GM21825 (cell line): Measurements from ENCODE around the gene HBA1.
A peak's percentile ranks its signal among the peaks of the same experiment; 100 is the strongest.
"Not testable (repeated sequence)": the region's sequence is repeated elsewhere in the genome, so short reads cannot be mapped to it uniquely, and the experiment has no call there.

Experiments
- ATAC-seq: cut with Tn5 transposase; IDR thresholded peaks from one replicate; pipeline ENCODE4 v1.9.1; 2021; ENCODE audit warnings: mild to moderate bottlenecking, moderate library complexity; ENCODE audit not compliant: unreplicated experiment

The HBA1 gene

DNA sequence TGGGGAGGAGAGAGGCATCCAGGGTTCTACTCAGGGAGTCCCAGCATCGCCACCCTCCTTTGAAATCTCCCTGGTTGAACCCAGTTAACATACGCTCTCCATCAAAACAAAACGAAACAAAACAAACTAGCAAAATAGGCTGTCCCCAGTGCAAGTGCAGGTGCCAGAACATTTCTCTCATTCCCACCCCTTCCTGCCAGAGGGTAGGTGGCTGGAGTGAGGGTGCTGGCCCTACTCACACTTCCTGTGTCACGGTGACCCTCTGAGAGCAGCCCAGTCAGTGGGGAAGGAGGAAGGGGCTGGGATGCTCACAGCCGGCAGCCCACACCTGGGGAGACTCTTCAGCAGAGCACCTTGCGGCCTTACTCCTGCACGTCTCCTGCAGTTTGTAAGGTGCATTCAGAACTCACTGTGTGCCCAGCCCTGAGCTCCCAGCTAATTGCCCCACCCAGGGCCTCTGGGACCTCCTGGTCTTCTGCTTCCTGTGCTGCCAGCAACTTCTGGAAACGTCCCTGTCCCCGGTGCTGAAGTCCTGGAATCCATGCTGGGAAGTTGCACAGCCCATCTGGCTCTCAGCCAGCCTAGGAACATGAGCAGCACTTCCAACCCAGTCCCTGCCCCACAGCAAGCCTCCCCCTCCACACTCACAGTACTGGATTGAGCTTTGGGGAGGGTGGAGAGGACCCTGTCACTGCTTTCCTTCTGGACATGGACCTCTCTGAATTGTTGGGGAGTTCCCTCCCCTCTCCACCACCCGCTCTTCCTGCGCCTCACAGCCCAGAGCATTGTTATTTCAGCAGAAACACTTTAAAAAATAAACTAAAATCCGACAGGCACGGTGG is 2.3 kb upstream of the HBA1 start:
- ATAC-seq, result not testable (repeated sequence)

DNA sequence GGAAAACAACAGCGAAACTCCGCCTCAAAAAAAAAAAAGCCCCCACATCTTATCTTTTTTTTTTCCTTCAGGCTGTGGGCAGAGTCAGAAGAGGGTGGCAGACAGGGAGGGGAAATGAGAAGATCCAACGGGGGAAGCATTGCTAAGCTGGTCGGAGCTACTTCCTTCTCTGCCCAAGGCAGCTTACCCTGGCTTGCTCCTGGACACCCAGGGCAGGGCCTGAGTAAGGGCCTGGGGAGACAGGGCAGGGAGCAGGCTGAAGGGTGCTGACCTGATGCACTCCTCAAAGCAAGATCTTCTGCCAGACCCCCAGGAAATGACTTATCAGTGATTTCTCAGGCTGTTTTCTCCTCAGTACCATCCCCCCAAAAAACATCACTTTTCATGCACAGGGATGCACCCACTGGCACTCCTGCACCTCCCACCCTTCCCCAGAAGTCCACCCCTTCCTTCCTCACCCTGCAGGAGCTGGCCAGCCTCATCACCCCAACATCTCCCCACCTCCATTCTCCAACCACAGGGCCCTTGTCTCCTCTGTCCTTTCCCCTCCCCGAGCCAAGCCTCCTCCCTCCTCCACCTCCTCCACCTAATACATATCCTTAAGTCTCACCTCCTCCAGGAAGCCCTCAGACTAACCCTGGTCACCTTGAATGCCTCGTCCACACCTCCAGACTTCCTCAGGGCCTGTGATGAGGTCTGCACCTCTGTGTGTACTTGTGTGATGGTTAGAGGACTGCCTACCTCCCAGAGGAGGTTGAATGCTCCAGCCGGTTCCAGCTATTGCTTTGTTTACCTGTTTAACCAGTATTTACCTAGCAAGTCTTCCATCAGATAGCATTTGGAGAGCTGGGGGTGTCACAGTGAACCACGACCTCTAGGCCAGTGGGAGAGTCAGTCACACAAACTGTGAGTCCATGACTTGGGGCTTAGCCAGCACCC is 1.2 kb upstream of the HBA1 start:
- ATAC-seq, result no peak

DNA sequence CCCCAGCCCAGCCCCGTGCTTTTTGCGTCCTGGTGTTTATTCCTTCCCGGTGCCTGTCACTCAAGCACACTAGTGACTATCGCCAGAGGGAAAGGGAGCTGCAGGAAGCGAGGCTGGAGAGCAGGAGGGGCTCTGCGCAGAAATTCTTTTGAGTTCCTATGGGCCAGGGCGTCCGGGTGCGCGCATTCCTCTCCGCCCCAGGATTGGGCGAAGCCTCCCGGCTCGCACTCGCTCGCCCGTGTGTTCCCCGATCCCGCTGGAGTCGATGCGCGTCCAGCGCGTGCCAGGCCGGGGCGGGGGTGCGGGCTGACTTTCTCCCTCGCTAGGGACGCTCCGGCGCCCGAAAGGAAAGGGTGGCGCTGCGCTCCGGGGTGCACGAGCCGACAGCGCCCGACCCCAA is 474 bp upstream of the HBA1 start:
- ATAC-seq, result not testable (repeated sequence)

DNA sequence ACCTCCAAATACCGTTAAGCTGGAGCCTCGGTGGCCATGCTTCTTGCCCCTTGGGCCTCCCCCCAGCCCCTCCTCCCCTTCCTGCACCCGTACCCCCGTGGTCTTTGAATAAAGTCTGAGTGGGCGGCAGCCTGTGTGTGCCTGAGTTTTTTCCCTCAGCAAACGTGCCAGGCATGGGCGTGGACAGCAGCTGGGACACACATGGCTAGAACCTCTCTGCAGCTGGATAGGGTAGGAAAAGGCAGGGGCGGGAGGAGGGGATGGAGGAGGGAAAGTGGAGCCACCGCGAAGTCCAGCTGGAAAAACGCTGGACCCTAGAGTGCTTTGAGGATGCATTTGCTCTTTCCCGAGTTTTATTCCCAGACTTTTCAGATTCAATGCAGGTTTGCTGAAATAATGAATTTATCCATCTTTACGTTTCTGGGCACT is 928 bp downstream of the HBA1 start:
- no peak for ATAC-seq

DNA sequence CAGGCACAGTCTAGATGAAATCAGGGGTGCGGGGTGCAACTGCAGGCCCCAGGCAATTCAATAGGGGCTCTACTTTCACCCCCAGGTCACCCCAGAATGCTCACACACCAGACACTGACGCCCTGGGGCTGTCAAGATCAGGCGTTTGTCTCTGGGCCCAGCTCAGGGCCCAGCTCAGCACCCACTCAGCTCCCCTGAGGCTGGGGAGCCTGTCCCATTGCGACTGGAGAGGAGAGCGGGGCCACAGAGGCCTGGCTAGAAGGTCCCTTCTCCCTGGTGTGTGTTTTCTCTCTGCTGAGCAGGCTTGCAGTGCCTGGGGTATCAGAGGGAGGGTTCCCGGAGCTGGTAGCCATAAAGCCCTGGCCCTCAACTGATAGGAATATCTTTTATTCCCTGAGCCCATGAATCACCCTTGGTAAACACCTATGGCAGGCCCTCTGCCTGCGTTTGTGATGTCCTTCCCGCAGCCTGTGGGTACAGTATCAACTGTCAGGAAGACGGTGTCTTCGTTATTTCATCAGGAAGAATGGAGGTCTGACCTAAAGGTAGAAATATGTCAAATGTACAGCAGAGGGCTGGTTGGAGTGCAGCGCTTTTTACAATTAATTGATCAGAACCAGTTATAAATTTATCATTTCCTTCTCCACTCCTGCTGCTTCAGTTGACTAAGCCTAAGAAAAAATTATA is 1.6 kb downstream of the HBA1 start:
- ATAC-seq, result no peak

DNA sequence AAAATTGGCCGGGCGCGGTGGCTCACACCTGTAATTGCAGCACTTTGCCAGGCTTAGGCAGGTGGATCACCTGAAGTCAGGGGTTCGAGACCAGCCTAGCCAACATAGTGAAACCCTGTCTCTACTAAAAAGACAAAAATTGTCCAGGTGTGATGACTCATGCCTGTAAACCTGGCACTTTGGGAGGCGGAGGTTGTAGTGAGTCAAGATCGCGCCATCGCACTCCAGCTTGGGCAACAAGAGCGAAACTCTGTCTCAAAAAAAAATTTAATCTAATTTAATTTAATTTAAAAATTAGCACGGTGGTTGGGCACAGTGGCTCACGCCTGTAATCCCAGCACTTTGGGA is 2.2 kb downstream of the HBA1 start:
- ATAC-seq, result no peak

DNA sequence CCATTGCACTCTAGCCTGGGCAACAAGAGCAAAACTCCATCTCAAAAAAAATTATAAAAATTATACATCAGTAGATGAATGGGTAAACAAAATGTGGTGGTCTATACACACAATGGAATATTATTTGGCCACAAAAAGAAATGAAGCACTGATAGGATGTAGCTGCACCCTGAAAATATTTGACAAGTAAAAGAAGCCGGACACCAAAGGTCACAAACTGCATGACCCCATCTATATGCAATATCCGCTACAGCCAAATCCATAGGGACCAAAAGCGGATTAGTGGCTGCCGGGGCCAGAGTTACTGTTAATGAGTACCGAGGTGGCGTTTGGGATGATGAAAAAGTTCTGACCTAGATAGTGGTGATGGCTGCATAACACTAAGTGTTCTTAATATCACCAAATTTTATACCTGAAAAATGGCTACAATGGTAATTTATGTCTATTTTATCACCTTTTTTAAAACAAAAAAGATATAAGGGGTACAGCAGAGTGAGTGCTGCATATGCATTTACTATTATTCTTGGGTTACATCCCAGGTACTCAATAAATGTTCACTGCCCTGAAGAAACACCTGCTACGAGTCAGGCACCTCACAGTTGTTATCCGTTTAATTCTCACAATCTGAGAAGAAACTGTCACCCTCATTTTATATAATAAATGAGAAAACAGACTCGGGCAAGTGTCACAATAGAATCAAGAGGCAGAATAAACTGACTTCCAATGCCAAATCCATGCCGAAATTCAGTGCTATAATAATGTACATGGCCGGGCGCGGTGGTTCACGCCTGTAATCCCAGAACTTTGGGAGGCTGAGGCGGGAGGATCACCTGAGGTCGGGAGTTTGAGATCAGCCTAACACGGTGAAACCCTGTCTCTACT is 3.0 kb downstream of the HBA1 start:
- no peak for ATAC-seq

DNA sequence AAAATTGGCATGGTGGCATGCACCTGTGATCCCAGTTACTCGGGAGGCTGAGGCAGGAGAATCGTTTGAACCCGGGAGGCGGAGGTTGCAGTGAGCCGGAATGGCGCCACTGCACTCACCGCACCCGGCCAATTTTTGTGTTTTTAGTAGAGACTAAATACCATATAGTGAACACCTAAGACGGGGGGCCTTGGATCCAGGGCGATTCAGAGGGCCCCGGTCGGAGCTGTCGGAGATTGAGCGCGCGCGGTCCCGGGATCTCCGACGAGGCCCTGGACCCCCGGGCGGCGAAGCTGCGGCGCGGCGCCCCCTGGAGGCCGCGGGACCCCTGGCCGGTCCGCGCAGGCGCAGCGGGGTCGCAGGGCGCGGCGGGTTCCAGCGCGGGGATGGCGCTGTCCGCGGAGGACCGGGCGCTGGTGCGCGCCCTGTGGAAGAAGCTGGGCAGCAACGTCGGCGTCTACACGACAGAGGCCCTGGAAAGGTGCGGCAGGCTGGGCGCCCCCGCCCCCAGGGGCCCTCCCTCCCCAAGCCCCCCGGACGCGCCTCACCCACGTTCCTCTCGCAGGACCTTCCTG is 3.7 kb downstream of the HBA1 start, which contains the start of gene HBQ1:
Gene HBQ1 (plus strand): TSS at position 359 of the 575 bp plus-strand sequence. CDS start 28 bp downstream, at position 387.
- no peak for ATAC-seq

DNA sequence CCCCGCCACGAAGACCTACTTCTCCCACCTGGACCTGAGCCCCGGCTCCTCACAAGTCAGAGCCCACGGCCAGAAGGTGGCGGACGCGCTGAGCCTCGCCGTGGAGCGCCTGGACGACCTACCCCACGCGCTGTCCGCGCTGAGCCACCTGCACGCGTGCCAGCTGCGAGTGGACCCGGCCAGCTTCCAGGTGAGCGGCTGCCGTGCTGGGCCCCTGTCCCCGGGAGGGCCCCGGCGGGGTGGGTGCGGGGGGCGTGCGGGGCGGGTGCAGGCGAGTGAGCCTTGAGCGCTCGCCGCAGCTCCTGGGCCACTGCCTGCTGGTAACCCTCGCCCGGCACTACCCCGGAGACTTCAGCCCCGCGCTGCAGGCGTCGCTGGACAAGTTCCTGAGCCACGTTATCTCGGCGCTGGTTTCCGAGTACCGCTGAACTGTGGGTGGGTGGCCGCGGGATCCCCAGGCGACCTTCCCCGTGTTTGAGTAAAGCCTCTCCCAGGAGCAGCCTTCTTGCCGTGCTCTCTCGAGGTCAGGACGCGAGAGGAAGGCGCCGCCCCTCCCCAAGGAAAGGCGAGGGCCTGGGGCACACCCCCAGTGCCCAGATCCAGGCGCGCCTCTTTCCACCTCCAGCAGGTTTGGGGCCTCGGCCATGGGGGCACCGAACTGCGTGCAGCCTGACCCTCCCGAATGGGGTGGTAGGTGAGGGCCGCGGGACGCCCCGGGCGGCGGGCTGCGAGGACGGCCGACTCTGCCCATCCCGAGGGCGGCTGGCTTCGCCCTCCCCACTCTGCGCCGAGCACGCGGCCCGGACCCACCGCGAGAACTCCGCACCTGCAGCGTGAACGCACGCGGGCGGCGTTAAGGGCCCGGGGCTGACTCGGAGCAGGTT is 4.4 kb downstream of the HBA1 start:
- peak; percentile 62 for ATAC-seq

DNA sequence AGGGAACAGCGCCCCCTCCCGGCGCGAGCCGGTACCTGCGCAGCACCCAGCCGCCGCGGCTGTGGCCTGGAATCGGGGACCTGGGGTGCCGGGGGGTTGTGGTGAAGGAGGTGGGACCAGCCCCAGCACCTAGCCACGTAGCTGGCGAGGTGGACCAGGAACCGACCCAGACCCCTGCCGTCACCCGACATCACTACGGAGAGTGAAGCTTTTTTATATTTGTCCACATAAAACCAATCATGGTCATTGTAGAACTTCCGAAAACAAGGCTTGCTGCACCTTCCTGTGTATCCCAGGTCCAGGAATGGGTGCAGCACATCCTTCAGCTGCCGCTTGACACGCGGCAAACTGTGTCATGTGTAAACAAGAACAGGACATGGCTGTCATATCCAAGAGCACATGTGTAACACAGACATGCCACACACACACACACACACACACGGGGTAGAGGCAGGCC is 5.1 kb downstream of the HBA1 start:
- ATAC-seq, result no peak

DNA sequence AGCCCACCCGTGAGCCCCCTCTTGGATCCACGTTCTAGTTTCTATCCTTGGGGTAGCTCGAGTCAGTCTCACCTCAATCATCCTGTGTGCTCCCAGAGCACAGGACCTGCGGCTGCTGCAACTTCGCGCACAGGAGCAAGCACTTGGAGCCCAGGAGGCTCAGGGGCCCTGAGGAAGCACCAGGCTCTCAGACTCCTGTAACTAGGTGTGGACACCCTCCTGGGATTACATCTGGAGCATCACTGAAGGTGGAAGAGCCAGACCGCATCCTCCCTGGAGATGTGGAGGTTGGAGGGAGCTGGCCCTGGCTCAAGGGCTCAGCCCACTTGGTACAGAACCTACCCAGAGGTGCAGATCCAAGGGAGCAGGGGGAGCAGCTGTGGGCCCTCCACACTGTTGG is 6.5 kb downstream of the HBA1 start:
- no peak for ATAC-seq

DNA sequence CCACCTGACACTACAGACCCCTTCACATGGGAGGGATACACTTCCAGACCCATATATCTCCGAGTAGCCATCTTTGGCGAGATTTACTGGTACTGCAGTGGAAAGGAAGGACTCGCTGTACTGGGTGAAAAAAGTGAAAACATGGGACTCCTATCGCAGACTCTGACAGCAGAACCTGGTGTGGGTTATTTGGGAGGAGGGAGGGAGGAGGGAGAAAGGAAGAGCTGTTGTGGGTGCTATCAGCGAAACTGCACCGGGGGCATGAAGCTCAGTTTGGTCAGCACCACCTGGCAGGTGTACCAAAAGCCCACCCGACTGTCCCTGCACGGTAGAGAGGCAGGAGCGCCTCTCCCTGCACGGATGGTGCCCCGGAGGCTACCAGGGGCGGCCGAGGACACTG is 8.7 kb downstream of the HBA1 start:
- no peak for ATAC-seq

DNA sequence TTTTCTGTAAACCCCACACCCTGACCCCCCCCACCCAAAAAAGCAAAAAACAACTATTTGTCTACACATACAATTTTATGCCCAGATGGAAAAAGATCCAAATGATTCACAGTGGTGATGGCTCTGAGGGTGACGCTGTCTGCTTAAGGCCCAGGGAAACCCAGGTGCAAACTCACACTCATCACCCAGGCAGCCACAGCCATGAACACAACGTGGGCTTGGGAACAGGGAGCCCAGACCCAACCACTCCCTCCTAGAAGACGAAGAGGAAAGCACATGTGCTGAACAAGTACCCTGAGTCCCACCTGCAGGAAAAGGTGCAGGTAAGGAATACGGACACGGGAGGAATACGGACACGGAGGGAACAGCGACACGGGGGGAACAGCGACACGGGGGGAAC is 9.2 kb downstream of the HBA1 start:
- ATAC-seq, result no peak

DNA sequence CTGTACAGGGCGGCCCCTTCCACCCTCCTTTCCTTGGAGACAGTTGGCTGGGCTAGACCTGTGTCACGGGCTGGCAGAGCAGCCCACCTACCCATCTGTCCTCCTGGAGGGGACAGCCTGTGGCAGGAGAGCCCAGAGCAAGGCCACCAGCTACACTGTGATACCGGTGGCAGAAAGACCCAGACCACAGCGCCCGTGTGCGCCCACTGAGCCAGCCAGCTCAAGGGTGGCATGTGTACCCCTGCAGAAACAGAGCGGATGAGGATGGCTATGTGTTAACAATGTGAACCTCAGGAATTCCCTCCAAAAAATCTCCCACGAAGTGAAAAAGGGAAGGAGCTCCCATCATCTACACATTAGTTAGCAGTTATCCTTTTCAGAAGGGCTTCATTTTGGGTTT is 10.8 kb downstream of the HBA1 start:
- no peak for ATAC-seq

DNA sequence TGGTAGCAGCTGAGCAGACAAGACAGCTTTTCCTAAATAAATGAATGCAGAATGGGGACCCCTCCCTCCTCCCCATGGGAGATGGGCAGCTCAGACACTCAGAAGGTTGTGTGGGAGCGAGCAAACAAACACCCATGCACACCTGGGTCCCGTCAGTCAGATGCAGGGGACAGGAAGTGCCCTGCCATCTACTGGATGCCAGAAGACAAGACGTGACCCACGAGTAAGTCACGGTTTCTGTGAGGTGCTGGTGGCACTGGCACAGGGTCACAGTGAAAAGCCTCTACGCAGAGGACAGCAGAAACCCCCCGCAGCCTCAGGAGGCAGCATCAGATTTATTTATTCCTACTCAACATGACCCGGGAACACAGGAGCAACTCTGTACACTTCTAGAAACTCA is 12.2 kb downstream of the HBA1 start:
- ATAC-seq, result no peak

DNA sequence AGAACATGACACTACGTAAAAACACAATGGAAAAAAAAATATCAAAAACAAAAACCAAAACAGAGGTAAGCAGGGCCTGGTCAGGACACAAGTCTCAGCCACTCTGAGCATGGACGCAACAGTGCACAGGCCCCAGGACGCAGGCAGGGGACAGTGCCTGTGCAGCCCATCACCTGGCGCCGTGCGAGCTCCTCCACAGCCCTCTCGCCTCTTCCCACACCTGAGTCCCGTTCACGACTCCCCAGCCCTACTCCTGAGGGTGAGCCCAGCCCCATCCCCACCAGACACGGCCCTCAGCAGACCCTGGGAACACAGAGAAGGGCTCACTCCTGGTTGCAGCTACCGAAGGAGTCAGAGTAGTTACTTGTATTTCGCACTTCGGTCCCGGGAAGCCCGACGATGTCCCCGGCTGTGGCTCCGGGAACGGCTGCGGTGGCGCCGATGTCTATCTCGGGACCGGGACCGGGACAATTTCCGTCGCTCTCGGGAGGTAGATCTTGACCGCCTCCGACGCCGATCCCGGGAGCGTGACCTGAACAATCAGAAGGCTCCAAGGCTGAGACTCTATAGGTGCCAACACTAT is 13.2 kb downstream of the HBA1 start:
- ATAC-seq, result no peak

DNA sequence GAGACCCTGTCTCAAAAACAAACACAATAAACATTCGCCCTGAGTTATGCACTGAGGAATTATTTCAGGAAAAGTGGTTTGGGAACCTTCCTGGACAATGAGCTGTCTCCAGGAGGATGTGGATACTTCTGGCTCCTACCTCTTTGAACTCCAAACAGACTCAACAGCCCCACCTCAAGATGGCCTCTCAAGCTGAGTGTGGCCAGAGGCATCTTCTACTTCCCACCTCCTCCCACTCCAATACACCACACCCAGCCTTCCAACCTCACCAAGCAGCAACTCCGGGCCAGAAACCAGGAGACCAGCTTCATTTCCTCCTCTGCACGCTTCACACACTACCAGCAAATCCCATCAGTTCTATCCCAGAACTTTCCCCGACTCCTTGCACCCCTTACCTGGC is 15.4 kb downstream of the HBA1 start:
- no peak for ATAC-seq

DNA sequence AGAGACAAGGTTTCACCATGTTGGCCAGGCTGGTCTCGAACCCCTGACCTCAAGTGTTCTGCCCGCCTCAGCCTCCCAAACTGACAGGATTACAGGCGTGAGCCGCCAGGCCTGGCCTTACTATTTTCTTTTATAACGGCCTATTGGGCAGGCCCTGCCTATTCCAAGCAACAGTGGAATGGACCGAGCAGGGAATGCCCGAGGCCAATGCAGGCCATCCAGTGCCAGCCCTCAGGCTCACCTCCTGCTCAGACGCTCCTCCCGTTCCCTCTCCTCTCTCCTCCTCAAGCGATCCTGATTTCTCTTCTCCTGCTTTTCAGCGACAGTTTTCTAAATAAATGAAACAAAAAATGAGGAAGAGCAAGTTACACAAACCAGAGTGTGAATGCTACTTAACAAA is 16.2 kb downstream of the HBA1 start:
- ATAC-seq, result no peak

DNA sequence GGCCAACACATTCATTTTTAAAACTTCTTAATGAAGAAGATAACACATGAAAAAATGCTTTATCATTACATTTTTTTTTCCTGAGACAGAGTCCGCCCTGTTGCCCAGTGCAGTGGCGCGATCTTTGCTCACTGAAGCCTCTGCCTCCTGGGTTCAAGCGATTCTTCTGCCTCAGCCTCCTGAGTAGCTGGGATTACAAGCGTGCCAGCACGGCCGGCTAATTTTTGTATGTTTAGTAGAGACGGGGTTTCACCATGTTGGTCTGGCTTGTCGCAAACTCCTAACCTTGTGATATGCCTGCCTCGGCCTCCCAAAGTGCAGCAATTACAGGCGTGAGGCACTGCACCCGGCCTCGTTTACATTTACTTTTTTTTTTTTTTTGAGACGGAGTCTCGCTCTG is 17.0 kb downstream of the HBA1 start:
- ATAC-seq, result no peak
